Stimulated activated CD4-positive, alpha-beta T cell treated with anti-CD3 and anti-CD28 coated beads, Interleukin-4, amount 100 ng/mL, for 4 hours (primary cell): ENCODE results near the gene RELA.

ENCODE experiments used
- DNase-seq, 2 experiments: peaks; one replicate each; pipeline ENCODE4 v3.0.0-alpha.2; 2020

The RELA gene

DNA sequence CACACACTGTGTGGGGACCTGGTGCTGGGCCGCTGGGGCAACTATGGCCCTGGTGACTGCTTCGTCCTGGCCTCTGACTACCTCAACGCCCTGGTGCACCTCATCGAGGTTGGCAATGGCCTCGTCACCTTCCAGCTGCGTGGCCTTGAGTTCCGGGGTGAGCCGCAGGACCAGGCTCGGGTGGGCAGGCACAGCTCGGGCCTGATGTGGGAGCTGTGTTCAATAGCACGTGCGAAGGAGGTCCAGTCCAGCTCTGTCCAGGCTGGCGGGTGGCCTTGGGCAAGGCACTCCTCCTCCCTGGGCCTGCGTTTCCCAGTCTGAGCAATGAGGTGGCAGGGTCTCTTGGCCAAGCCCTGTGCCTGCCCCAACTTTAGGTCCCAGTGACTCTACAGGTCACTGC is 33.1 kb downstream of the RELA start:
- DNase-seq, result no peak

DNA sequence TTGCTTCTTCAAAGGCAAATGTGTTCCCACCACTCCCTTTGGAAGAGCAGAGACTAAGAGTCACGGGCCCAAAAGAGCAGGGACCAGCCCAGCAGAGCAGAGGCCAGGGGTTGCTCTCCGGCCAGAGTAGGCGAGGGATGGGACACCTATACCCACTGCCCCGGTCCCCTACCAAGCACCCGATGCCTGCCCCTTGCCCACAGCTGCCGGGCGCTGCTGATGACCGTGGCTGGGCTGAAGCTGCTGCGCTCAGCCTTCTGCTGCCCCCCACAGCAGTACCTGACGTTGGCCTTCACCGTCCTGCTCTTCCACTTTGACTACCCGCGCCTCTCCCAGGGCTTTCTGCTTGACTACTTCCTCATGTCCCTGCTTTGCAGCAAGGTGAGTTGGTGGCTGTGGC is 35.5 kb downstream of the RELA start:
- no peak for DNase-seq

DNA sequence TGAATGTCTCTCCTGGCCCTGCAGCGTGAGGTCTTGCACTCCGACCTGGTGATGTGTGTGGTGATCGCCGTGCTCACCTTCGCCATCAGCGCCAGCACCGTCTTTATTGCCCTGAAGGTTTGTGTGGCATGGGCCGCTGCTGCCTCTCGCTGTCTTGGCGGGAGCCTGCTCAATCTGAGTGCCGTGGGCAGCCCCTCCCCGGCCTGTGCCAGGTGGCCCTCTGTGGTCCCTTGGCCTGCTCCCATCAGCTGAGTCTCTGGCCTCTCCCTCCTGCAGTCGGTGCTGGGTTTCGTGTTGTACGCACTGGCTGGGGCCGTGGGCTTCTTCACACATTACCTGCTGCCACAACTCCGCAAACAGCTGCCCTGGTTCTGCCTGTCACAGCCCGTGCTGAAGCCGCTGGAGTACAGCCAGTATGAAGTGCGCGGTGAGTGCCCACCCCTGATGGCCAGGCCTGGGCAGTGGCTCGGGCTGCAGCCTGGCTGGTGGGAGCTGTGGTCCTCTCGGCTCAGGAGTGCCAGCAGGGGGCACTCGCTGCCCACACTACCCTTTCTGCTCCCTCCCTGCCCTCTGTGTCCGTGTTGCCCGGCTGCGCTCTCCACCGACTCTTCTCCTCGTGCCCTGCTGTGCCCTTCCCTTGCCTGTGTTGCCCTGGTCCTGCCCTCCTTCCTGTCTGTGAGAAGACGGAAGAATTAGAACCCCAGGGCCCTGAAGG is 36.9 kb downstream of the RELA start:
- peak in 1 of 2 experiments; percentile 43 for DNase-seq

DNA sequence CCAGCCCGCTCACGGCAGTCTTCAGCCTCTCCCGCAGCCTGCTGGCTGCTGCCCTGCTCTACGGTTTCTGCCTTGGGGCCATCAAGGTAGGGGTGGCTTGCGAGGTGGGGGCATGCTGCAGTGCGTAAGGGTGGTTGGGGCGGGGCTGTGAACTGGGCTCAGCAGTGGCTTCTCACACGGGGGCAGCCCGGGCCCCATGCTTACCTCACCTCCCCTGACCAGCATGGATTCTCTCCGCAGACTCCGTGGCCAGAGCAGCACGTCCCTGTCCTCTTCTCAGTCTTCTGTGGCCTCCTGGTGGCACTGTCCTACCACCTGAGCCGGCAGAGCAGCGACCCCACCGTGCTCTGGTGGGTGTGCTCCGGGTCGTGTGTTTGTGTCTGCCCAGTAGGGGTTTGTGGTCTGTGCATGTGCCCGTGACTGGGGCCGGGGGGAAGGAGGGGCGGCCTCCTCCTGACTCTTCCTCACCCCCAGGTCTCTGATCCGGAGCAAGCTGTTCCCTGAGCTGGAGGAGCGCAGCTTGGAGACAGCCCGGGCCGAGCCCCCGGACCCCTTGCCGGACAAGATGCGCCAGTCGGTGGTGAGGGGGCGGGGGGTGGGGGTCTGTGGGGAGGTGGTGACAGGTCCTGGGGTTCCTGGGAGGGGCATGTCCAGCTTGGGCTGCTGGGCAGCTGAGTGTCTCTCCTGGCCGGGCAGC is 37.6 kb downstream of the RELA start:
- no peak for DNase-seq

DNA sequence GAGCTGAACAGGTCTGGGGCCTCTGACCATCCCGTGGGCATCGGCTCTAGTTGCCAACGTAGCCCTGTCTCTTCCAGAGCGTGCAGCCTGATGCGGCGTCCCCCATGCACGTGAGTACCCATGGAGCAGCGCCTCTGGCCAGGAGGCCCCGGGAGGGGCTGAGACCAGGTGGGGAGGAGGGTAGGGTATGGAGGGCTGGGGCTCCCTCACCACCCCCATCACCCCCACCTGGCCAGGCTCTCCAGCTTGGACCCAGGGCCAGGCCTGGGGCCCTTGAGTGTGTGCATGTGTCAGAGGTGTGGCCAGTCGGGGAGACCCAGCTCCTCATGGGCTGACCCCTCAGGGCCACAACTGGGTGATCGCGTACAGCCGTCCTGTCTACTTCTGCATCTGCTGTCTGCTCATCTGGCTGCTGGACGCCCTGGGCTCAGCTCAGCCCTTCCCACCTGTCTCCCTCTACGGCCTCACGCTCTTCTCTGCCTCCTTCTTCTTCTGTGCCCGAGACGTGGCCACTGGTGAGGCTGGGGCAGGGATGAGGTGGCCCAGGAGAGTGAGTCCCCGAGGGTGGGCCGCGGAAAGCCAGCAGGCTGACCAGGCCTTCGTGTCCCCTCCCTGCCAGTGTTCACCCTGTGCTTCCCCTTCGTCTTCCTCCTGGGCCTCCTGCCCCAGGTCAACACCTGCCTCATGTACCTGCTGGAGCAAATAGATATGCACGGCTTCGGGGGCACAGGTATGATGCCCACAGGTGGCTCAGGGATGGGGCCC is 38.7 kb downstream of the RELA start:
- no peak for DNase-seq

DNA sequence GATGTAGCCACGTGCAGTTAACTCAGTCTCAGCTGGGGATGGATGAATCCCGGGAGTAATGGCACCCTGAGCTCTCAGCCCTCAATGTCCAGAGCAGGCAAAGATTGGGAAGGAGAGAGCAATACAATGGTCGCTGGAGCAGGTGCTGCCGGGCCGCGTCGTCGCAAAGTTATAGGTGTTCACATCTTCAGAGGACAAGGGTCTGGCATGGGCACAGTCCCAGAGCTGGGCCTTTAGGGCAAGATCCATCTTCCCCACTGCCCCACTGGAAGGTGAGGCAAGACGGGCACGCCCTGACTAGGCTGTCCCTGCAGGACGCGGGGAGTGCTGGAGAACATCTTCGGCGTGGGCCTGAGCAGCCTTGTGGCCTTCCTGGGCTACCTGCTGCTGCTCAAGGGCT is 39.5 kb downstream of the RELA start:
- DNase-seq, result no peak

DNA sequence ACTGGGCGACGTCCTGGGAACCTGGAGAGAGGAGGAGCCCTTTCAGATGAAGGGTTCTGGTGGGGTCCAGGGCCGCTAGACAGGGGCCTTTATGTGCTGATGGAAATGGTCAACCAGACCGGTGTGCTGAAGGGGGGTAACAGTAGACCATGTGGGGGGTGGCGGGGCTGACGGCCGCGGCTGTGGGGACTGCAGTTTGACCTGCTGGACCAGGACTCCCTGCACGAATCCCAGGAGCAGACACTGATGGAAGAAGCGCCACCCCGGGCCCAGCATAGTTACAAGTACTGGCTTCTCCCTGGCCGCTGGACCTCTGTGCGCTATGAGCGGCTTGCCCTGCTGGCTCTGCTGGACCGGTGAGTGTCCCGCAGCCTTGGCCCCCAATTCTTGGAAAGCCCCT is 40.7 kb downstream of the RELA start:
- no peak for DNase-seq

DNA sequence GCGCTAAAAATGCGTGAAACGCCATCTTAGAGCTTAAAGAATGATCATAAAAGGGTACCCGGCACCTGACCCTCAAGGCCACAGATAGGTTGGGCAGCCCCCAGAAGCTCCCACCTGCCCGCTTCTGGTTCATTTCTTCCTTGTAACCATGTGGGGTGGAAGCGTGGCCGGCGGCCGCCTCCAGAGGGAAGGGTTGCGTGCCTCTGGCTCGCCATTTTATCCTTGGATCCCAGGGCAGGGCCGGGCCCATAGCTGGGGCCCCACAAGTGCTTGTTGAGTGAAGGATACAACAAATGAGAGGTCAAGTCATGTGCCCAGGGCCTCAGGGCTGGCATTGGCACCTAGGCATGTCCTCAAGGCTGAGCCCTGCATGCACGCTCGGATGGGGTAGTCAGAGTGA is 41.3 kb downstream of the RELA start:
- DNase-seq, result no peak

DNA sequence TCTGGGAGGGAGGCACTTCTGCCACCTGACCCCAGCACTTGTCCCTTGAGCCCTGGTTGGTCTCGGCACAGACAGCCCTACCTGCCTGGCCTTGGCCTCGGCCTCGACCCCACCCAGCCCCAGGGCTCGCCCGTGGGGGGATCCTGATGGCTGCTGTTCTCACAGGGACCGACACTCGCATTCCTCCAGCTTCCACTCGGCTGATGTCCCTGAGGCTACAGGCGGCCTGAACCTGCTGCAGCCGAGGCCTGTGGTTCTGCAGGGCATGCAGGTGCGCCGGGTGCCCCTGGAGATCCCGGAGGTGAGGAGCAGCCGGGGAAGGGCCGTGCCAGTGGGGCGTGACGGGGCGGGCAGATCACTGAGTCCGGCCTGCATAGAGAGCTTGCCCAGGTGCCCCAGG is 42.0 kb downstream of the RELA start:
- DNase-seq, result no peak

DNA sequence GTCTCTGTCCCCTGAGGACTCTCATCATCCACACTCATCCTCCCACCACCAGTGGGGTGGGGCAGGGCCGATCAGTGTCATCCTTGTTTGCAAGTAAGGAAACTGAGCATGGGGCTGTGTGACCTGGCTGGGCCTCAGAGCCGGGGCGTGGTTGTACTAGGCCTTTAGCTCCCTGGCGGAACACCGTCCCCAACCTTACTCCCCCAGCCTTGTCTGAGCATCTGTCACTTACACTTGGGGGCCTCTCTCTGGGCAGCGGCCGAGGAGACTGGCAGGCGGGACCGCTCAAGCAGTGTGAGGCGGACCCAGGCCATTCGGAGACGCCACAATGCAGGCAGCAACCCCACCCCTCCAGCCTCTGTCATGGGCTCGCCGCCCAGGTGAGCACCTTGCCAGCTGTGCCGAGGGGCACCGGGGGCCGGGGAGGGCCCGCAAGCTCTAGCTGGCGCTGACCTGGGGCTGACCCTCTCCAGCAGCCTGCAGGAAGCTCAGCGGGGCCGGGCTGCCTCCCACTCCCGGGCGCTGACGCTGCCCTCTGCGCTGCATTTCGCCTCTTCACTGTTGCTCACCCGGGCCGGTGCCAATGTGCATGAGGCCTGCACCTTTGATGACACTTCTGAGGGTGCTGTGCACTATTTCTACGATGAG is 43.3 kb downstream of the RELA start:
- no peak for DNase-seq

DNA sequence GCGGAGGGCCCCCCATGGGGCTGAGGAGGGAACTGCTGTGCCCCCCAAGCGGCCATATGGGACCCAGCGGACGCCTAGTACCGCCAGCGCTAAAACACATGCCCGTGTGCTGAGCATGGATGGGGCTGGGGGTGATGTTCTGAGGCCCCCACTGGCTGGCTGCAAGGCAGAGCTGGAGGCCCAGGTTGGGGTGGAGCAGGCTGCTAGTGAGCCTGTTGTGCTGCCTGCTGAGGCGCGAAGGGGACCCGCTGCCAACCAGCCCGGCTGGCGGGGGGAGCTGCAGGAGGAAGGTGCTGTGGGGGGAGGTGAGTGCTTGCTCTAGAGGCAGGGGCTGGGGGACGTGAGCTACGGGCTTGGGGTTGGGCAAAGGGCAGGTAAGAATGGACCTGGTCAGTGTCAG is 44.0 kb downstream of the RELA start:
- no peak for DNase-seq

DNA sequence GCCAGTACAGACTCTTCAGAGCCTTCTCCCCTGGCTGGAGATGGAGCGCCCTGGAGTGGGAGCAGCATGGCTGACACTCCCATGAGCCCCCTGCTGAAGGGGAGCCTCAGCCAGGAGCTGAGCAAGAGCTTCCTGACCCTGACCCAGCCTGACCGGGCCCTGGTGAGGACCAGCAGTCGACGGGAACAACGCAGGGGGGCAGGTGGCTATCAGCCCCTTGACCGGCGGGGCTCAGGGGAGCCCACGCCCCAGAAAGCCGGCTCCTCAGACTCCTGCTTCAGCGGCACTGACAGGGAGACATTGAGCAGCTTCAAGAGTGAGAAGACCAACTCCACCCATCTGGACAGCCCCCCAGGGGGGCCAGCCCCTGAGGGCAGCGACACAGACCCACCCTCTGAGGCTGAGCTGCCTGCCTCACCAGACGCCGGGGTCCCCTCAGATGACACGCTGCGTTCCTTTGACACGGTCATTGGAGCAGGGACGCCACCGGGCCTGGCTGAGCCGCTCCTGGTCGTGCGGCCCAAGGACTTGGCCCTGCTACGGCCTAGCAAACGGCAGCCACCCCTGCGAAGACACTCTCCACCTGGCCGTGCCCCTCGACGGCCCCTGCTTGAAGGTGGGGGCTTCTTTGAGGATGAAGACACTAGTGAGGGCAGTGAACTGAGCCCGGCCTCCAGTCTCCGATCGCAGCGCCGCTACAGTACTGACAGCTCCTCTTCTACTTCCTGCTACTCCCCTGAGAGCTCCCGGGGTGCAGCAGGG is 44.5 kb downstream of the RELA start:
- DNase-seq, result no peak

DNA sequence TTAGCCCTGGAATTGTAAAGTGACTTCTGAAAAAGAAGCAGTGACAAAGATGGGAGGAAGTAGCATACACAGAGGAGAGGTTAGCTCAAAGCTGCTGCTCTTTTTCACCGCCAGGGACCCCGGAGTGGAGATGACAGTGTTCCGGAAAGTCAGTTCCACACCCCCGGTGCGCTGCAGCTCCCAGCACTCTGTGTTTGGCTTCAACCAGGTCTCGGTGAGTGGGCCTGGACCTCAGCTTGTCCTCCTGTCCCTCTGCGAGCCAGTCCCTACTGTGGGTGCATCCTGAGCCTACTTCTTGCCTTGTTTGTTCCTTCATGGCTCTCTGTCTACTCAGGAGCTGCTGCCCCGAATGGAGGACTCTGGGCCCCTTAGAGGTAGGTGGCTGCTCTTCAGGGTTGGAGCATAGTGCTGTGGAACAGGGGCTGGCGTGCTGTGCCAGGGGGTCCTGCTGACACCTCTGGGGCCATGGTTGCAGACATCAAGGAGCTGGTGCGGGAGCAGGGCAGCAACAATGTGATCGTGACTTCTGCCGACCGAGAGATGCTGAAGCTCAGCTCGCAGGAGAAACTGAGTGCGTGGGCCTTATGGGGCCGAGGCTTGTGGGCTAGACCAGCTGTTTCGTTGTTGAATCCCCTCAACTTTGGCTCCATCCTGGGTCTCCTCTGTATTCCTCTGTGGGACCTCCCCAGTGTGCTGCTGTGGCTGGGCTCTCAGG is 45.4 kb downstream of the RELA start:
- DNase-seq, result no peak

DNA sequence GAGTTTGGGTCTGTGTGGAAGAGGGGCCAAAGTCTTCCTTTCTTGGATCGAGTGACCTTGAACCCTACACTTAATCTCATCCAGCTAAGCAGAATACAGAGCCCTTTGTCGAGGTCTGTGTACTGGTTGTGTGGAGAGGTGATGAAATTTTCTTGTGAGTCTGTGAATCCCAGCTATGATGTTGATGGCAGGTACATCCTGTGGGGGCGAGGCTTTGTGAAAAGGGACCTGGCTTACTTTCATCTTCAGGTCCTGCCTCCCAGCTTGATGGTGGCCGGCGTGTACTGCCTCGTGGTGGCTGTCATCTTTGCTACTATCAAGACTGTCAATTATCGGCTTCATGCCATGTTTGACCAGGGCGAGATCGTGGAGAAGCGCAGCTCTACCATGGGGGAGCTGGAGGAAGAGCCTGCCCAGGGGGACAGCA is 46.1 kb downstream of the RELA start:
- DNase-seq, result no peak

DNA sequence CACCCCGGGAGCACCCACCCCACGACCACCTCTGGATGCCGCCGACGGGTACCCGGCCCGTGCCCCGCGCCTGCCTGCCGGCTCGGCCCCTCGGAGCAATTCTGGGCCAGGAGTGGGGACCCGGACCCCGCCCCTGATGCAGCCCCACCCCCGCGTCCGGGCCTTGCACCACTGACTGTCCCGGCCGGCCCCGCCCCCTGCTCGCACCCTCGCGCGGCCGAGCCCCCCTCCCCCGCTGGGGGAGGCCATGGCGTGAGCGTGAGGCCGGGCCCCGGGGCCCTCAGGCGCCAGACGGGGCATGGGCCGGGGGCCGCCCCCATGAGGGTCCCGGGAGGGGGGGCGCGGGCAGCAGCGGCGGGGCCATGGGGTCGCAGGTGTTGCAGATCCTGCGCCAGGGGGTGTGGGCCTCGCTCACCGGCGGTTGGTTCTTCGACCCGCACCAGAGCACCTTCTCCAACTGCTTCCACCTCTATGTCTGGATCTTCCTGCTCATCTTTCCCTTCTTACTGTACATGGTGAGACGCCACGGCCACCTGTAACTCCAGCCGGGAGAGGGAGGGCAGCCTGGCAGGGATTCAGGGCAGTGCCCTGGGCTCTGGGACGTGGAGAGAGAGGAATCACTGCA is 46.7 kb downstream of the RELA start:
- DNase-seq, result peak in 1 of 2 experiments; percentile 59

DNA sequence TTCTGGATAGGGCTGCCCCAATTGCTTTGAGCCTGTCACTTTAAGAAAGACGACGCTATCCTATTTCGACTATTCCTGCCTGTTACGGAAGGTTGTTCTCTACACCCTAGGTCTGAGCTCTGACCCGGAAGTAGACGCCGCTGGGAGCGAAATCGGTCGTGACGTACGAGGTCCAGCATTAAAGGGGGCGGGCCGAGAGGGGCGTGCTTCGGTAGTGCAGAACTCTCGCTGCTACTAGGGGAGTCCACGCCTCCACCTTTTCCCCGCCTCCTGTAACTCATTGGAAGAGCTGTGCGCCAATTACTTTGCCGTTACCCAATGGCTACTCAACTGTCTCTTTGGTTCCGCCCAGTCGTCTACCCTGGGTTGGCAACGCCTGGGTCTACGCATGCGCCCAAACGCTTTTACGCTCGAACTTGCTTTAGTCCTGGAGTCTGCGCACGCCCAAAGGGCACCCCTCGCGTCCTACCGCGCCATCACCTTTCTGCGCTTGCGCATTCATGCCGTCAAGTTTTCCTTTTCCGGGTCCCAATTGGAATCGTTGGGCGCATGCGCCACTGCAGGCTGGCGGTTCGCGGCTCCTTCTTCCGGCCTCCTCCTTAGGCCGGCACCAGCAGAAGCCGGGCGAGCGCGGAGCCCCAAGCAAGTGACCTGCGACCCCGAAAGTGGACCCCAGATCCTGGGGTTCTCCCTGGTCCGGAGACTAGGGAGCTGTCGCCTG is 47.3 kb downstream of the RELA start, which contains the start of gene PCNX3:
Gene PCNX3, plus strand, starts transcription at position 548 of the 721 bp plus-strand sequence. CDS start 536 bp downstream, outside the sequence.
- DNase-seq, result peak; percentile 99 to 100

DNA sequence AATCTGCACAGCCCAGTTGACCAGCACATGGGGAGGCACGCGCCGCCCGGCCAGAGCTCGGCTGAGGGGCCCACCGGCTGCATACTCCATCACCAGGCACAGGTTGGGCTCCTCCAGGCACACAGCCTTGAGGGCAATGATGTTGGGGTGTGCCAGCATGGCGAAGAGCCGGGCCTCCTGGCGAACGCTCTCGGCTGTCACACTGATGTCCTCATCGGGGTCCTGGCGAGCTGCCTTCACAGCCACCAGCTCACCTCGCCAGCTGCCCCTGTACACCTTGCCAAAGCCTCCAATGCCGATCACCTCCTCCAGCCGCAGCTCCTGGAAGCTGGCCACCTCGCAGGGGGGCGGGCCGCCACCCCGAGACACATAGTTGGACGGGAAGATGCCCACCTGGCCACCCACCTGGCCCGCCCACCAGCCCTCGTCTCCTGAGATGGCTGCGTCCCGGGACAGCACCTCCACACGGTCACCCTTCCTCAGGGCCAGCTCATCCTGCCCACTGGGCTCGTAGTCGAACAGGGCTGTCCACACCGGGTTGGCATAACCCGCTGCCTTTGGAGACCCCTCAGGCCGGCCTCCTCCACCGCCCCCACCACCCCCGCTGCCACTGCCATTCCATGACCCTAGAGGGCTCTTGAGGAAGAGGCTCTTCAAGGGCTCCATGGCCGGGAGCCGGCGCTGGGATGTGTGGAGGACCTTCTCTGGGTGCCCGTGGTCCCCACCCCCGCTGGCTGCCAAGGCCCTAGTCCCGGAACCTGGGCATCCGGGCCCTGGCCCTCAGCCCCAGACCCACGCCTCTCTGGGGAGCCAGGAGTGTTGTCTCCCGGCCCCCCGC is 49.4 kb downstream of the RELA start:
- peak in 1 of 2 experiments; percentile 34 for DNase-seq

DNA sequence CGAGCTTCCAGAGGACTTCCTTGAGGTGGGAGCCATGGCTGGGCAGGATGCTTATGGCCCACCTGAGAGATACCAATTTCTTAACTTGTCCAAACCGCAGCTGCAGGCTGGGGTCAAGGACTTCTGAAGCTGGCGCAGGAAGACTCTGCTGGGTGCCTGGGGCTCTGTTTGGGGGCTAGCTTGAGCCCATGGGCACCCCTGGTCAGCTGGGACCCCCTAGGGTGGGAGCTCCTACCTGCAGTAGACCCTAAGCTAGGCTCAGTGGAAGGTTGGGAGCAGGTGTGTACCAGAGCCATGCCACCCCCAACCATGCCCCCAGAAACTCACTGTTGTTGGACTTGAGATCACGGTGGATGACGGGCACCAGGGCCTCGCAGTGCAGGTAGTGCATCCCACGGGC is 50.0 kb downstream of the RELA start:
- no peak for DNase-seq

DNA sequence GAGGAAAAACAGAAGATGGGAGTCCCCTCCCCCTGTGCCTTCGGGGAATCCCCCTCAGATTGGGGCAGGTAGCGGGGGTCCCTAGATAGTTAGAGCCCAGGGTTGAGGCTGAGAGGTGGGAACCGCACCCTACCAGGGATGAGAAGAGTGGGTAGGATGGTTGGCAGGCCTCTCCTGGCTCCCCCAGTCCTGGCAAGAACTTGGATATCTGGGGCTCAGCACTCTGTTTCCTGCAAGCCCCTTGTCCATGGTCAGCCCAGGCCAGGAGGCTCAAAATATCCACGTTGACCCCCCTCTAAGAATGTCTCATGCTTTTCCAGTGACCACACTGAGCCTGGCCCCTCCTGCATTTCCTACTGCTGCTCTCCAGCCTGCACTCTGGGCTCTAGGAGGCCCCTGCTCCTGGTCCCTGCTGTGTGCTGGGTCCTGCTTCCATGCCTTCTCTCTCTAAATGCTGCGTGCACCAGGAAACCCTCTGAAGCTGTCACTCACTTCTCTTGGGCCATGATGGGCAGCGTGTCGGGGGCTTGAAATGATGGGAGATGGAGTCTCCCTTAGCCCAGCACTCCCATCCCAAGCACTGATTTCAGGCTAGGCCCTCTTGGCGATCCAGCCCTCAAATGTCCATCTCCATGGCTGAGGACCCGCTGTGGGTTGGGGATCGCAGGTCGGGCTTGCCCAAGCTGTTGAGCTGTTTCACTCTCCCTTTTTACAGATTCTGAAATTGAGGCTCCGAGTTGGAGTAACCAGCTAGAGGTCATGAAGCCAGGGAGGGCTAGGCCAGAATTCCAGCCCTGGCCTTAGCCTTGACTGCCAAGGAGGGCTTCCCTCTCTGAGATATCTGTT is 50.7 kb downstream of the RELA start:
- DNase-seq, result no peak
